ENCODE results near the gene SFTA2.
"Not testable (repeated sequence)": the region's sequence is repeated elsewhere in the genome, so short reads cannot be mapped to it uniquely, and the experiment has no call there.

The SFTA2 gene

GRCh38 chr6:30903236-30903635 lies 28.7 kb downstream of the SFTA2 start:
- no peak for DNase-seq (ENCODE audit: low read depth)

GRCh38 chr6:30902709-30903108 lies 29.3 kb downstream of the SFTA2 start:
- no peak overlapping the region for H3K4me3 ChIP-seq (ENCODE audit: low read depth, low read length)
- no peak for DNase-seq (ENCODE audit: low read depth)
- TF ChIP-seq CTCF (IDR thresholded peaks at IDR 0.05; ENCODE audit: insufficient read depth, low read depth, low read length, missing control alignments) = no peak

More at GRCh38 chr6:30903236-30903635, 28.7 kb downstream of the SFTA2 start:
- H3K4me3 ChIP-seq (ENCODE audit: low read depth, low read length) = no peak overlapping the region
- no peak for TF ChIP-seq CTCF (IDR thresholded peaks at IDR 0.05; ENCODE audit: insufficient read depth, low read depth, low read length, missing control alignments)

GRCh38 chr6:30902196-30902595 lies 29.8 kb downstream of the SFTA2 start:
- DNase-seq (ENCODE audit: low read depth); H3K4me3 ChIP-seq (ENCODE audit: low read depth, low read length): not testable (repeated sequence)

GRCh38 chr6:30901436-30901835 lies 30.5 kb downstream of the SFTA2 start:
- H3K4me3 ChIP-seq (ENCODE audit: low read depth, low read length) = no peak overlapping the region
- no peak for TF ChIP-seq CTCF (IDR thresholded peaks at IDR 0.05; ENCODE audit: insufficient read depth, low read depth, low read length, missing control alignments)
- DNase-seq (ENCODE audit: low read depth) = no peak

GRCh38 chr6:30900863-30901417 lies 31.0 kb downstream of the SFTA2 start:
- TF ChIP-seq CTCF (IDR thresholded peaks at IDR 0.05; ENCODE audit: insufficient read depth, low read depth, low read length, missing control alignments) = no peak
- no peak overlapping the region for H3K4me3 ChIP-seq (ENCODE audit: low read depth, low read length)
- no peak for DNase-seq (ENCODE audit: low read depth)

- no peak for TF ChIP-seq CTCF (IDR thresholded peaks at IDR 0.05; ENCODE audit: insufficient read depth, low read depth, low read length, missing control alignments)
- DNase-seq (ENCODE audit: low read depth) = no peak
- no peak overlapping the region for H3K4me3 ChIP-seq (ENCODE audit: low read depth, low read length)
Measured at GRCh38 chr6:30898750-30899360, 33.1 kb downstream of the SFTA2 start.

GRCh38 chr6:30897882-30898281 lies 34.1 kb downstream of the SFTA2 start:
- no peak for TF ChIP-seq CTCF (IDR thresholded peaks at IDR 0.05; ENCODE audit: insufficient read depth, low read depth, low read length, missing control alignments)
- no peak for DNase-seq (ENCODE audit: low read depth)

More at GRCh38 chr6:30897882-30898281, 34.1 kb downstream of the SFTA2 start:
- H3K4me3 ChIP-seq (ENCODE audit: low read depth, low read length) = no peak overlapping the region
